Measurements from ENCODE around the gene CCR1.
"Not testable (repeated sequence)": the region's sequence is repeated elsewhere in the genome, so short reads cannot be mapped to it uniquely, and the experiment has no call there.

The CCR1 gene

GRCh38 chr3:46209746-46210470 lies 1.8 kb upstream of the CCR1 start:
- DNase-seq (ENCODE audit: low read depth) = peak; percentile 36

- DNase-seq (ENCODE audit: low read depth) = no peak
Measured at GRCh38 chr3:46209053-46209452, 940 bp upstream of the CCR1 start.

- not testable (repeated sequence) for DNase-seq (ENCODE audit: low read depth)
Measured at GRCh38 chr3:46207514-46207913, 599 bp downstream of the CCR1 start.

GRCh38 chr3:46206282-46207015 lies 1.7 kb downstream of the CCR1 start:
- no peak for DNase-seq (ENCODE audit: low read depth)

- no peak for DNase-seq (ENCODE audit: low read depth)
Measured at GRCh38 chr3:46205286-46205960, 2.7 kb downstream of the CCR1 start.

GRCh38 chr3:46203681-46204080 lies 4.4 kb downstream of the CCR1 start:
- DNase-seq (ENCODE audit: low read depth) = no peak

- DNase-seq (ENCODE audit: low read depth) = no peak
Measured at GRCh38 chr3:46202535-46202934, 5.6 kb downstream of the CCR1 start.

- DNase-seq (ENCODE audit: low read depth) = no peak
Measured at GRCh38 chr3:46200790-46201189, 7.3 kb downstream of the CCR1 start.

GRCh38 chr3:46200211-46200610 lies 7.9 kb downstream of the CCR1 start:
- DNase-seq (ENCODE audit: low read depth) = no peak

- peak; percentile 18 for DNase-seq (ENCODE audit: low read depth)
Measured at GRCh38 chr3:46196261-46196957, 11.7 kb downstream of the CCR1 start.

GRCh38 chr3:46194868-46195553 lies 13.1 kb downstream of the CCR1 start:
- DNase-seq (ENCODE audit: low read depth) = no peak

GRCh38 chr3:46193436-46193835 lies 14.7 kb downstream of the CCR1 start:
- DNase-seq (ENCODE audit: low read depth) = peak; percentile 32

GRCh38 chr3:46192939-46193338 lies 15.2 kb downstream of the CCR1 start:
- no peak for DNase-seq (ENCODE audit: low read depth)

GRCh38 chr3:46191730-46192129 lies 16.4 kb downstream of the CCR1 start:
- no peak for DNase-seq (ENCODE audit: low read depth)

- DNase-seq (ENCODE audit: low read depth) = no peak
Measured at GRCh38 chr3:46188708-46189107, 19.4 kb downstream of the CCR1 start.

GRCh38 chr3:46187876-46188275 lies 20.2 kb downstream of the CCR1 start:
- DNase-seq (ENCODE audit: low read depth) = peak; percentile 92

GRCh38 chr3:46187341-46187700 lies 20.8 kb downstream of the CCR1 start:
- no peak for DNase-seq (ENCODE audit: low read depth)

- no peak for DNase-seq (ENCODE audit: low read depth)
Measured at GRCh38 chr3:46186471-46187340, 21.4 kb downstream of the CCR1 start.

- DNase-seq (ENCODE audit: low read depth) = peak; percentile 93
Measured at GRCh38 chr3:46184469-46184868, 23.6 kb downstream of the CCR1 start.

- DNase-seq (ENCODE audit: low read depth) = no peak
Measured at GRCh38 chr3:46183330-46183729, 24.8 kb downstream of the CCR1 start.
